Psoas muscle (tissue), 8 donors: ENCODE results near the gene PDK3. TPM values are rescaled to one million over a fixed set of nuclear protein-coding genes. Genes with fewer than 3 reads are reported as not detected.
A peak's percentile ranks its signal among the peaks of the same experiment; 100 is the strongest.

Experiments used
- ATAC-seq, 4 donors: fragments of 200-7000 bp; cut with Tn5 transposase; one replicate each; pipeline ENCODE4 v1.9.1; 2020; ENCODE audit warnings: moderate library complexity in 3 of 4, mild to moderate bottlenecking in 2 of 4
- DNase-seq, 2 donors: peaks; one replicate each; pipeline ENCODE4 v3.0.0-alpha.2; 2020
- H3K27ac ChIP-seq: fragments of 200-600 bp; one replicate; pipeline ENCODE4 v1.8.0; 2022
- H3K27me3 ChIP-seq, 3 donors: fragments of 200-600 bp in 1 of 3; one replicate each; pipeline versions ENCODE4 v1.6.1 to v1.8.0; 2013 to 2022; ENCODE audit warnings: low read length in 2 of 3, mild to moderate bottlenecking in 2 of 3, moderate library complexity in 1 of 3; ENCODE audit not compliant: insufficient read depth in 3 of 3
- H3K36me3 ChIP-seq, 2 donors: fragments of 200-600 bp in 1 of 2; one replicate each; pipeline versions ENCODE4 v1.6.1 to v1.8.0; 2013 to 2022; ENCODE audit warnings: low read depth in 1 of 2, mild to moderate bottlenecking in 1 of 2, moderate library complexity in 1 of 2; ENCODE audit not compliant: insufficient read depth in 1 of 2
- H3K4me1 ChIP-seq: fragments of 200-600 bp; one replicate; pipeline ENCODE4 v1.8.0; 2022
- H3K4me3 ChIP-seq: fragments of 200-600 bp; one replicate; pipeline ENCODE4 v1.8.0; 2022; ENCODE audit warnings: mild to moderate bottlenecking
- H3K9me3 ChIP-seq: fragments of 200-600 bp; one replicate; pipeline ENCODE4 v1.8.0; 2022
- WGBS, 3 donors: extraction: QIAGEN DNeasy Blood & Tissue Kit; methylation state at CpG; one replicate each; pipeline versions ENCODE4 v1.1.6 to v1.1.7; 2013; 5-methylcytosine and 5-hydroxymethylcytosine counted together
- intact Hi-C, 2 donors: fragments of 100-400 bp; cut with DNase I; formaldehyde crosslinking; loops; one replicate each; pipeline versions ENCODE4 v1.11.0 to v1.14.2; 2022
- polyA plus RNA-seq, 3 donors: library from polyadenylated mRNA; stranded (reverse); fragments of 200-250 nt; gene quantifications; one replicate each; pipeline ENCODE4 v1.2.3, GENCODE V29; 2013
- total RNA-seq, 4 donors: library from RNA; stranded (reverse); fragmentation: NEBNext Ultra II Directional in 2 of 4; extraction: Animal tissue kit (Norgen Biotek cat#: 25700) in 2 of 4; gene quantifications; one replicate each; pipeline versions ENCODE4 v1.2.1 to v1.2.4, GENCODE V29; 2021 to 2023
- TF ChIP-seq, protein P1 (sequence below): fragments of 200-600 bp; IDR thresholded peaks from one replicate; pipeline ENCODE4 v1.8.0; 2022; ENCODE audit warnings: antibody characterized with exemption
- donor health status: healthy with polysubstance abuse.
- donor health status: DM: no; HTN: no; CAD: no; lungs with moderate emphysema.
- donor health status: Bipolar disorder and iron deficiency.
- donor health status: healthy.
- donor health status: DM: yes; HTN: yes; CAD: no.
- donor health status: DM: no; HTN: no; CAD: no.
- donor health status: DM: no; HTN: no; CAD: no.
- donor health status: DM: yes; HTN: yes; CAD: no.

The PDK3 gene
- total and polyA plus RNA-seq, 7 donors: 0.45 to 3.2 (median 1.7) TPM

DNA sequence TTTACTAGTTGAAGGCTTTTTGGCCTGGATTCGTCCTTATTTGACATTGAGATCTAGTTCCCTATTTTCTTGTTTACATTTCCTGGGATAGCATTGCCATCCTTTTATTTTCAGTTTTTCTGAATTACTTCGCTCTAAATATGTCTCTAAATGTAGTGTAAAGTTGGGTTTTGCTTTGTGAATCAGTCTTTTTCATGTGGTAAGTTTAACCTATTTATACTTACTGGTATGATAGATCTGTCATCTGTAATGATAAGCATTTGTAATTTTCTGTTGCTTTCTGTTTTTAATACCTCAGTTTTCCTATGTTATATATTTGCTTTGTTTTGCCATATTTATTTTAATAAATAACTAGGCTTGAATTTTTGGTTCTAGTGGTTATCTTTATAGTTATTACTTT lies 6.7 kb downstream of the PDK3 start:
- no peaks in the 10 kb centered on the region for H3K36me3 ChIP-seq
- no peak overlapping the region for H3K4me3 ChIP-seq
- H3K4me1 ChIP-seq: no peaks in the 10 kb centered on the region
- intact Hi-C loops: no loop called here
- ATAC-seq: no peak
- no peak overlapping the region for H3K27ac ChIP-seq
- DNase-seq: no peak
- H3K9me3 ChIP-seq: no peaks in the 10 kb centered on the region
- WGBS, 3 donors: 58 to 94% (median 87%) methylated on average over 2 of the region's 2 CpGs
- no peaks in the 10 kb centered on the region for H3K27me3 ChIP-seq
- TF ChIP-seq, protein P1, sequence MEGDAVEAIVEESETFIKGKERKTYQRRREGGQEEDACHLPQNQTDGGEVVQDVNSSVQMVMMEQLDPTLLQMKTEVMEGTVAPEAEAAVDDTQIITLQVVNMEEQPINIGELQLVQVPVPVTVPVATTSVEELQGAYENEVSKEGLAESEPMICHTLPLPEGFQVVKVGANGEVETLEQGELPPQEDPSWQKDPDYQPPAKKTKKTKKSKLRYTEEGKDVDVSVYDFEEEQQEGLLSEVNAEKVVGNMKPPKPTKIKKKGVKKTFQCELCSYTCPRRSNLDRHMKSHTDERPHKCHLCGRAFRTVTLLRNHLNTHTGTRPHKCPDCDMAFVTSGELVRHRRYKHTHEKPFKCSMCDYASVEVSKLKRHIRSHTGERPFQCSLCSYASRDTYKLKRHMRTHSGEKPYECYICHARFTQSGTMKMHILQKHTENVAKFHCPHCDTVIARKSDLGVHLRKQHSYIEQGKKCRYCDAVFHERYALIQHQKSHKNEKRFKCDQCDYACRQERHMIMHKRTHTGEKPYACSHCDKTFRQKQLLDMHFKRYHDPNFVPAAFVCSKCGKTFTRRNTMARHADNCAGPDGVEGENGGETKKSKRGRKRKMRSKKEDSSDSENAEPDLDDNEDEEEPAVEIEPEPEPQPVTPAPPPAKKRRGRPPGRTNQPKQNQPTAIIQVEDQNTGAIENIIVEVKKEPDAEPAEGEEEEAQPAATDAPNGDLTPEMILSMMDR: no peak

DNA sequence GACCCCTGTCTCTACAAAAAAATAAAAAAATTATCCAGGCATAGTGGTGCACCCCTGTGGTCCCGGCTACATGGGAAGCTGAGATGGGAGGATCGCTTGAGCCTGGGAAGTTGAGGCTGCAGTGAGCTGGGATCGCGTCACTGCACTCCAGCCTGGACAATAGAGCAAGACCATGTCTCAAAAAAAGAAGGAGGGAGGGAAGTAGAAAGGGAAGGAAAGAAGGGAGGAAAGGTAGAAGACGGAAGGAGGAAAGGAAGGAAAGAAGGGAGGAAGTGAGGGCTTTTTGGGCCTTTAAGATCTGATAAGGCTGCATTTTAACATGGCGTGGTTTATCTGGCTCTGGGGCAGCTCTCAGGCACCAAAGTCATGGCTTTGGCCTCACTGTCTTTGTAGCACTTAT lies 10.4 kb downstream of the PDK3 start:
- ATAC-seq (no peak), DNase-seq (no peak)
- Histone ChIP-seq H3K36me3 (no peaks in the 10 kb centered on the region), H3K9me3 (no peaks in the 10 kb centered on the region), H3K4me1 (no peaks in the 10 kb centered on the region), H3K27ac (no peak overlapping the region), H3K27me3 (no peaks in the 10 kb centered on the region), H3K4me3 (no peak overlapping the region)
- 75 to 92% (median 82%) methylated on average over 6 of the region's 6 CpGs for WGBS, 3 donors
- TF ChIP-seq, protein P1: no peak
- intact Hi-C loops: no loop called here

DNA sequence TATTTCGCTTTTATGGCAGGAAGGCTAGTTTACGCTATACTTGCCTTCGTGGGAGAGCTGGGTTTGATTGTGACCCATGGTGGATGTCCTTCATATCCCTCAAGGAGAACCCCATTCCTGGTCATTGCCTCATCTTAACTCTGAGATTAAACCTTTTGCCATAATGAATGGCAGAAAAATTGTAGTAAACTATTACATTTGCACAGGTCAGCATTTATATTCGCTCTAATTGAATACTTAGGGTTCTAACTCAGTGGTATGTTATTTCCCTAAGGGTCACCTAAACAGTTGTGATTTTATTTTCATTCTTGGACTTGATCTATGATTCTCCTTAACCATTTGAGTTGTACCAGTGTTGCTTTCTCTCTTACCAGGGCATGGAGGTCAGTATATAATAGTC lies 13.4 kb downstream of the PDK3 start:
- Histone ChIP-seq H3K27me3 (no peaks in the 10 kb centered on the region), H3K36me3 (no peaks in the 10 kb centered on the region), H3K4me1 (no peaks in the 10 kb centered on the region), H3K4me3 (no peak overlapping the region), H3K27ac (no peak overlapping the region), H3K9me3 (no peaks in the 10 kb centered on the region)
- intact Hi-C loops: no loop called here
- no peak for DNase-seq
- ATAC-seq: no peak
- 91 to 100% (median 97%) methylated on average over 4 of the region's 4 CpGs for WGBS, 3 donors
- TF ChIP-seq, protein P1: no peak

DNA sequence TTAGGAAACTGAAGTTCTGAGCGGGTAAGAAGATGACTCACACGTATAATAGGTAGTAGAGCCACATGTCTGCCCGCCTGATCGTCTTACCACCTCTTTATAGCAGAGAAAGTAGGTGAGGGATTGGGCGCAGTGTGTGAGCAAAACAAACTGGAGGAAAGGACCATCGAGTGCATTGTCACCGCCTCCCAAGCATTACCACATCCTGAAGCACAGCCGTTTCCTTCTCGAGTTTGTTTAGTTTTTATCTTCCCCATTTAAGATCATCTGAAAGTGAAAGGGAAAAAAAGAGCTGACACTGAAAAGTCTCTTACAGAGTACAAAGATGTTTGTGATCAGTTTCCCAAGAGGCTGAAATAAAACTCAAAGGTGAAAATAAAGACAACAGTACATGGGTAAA lies 14.8 kb downstream of the PDK3 start:
- no peak overlapping the region for H3K4me3 ChIP-seq
- TF ChIP-seq, protein P1: no peak
- ATAC-seq (peak in 2 of 4 donors; percentile 12 to 25), DNase-seq (no peak)
- H3K27ac ChIP-seq: no peak overlapping the region
- H3K9me3 ChIP-seq: no peaks in the 10 kb centered on the region
- intact Hi-C loops: no loop called here
- WGBS, 3 donors: 65 to 83% (median 74%) methylated on average over 9 of the region's 9 CpGs
- H3K36me3 ChIP-seq: no peaks in the 10 kb centered on the region
- H3K27me3 ChIP-seq: no peaks in the 10 kb centered on the region
- no peaks in the 10 kb centered on the region for H3K4me1 ChIP-seq

DNA sequence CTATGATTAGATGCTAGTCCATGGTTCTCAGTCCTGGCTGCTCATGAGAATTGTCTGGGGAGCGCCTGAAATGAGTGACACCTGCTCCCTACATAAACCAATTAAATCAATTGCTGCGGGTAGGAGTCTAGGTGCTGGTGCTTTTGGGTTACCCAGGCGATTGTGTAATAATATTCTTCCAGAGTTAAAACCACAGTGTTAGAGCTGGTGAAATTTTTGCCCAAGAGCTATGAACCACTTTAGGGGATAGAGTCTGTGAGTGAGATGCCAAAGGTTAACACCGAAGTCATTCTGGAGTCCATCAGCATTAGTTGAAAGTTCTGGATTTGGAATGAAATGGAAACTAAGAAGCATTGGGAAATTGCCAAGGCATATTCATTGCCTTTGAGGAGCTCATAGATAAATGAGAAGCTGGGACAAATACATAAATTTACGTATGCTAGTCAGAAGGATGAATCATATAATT lies 15.3 kb downstream of the PDK3 start:
- Histone ChIP-seq H3K27ac (no peak overlapping the region), H3K9me3 (no peaks in the 10 kb centered on the region), H3K36me3 (no peaks in the 10 kb centered on the region), H3K4me1 (no peaks in the 10 kb centered on the region), H3K4me3 (no peak overlapping the region), H3K27me3 (no peaks in the 10 kb centered on the region)
- TF ChIP-seq, protein P1: no peak
- ATAC-seq: no peak
- intact Hi-C loops: no loop called here
- WGBS, 3 donors: 78 to 93% (median 79%) methylated on average over 5 of the region's 5 CpGs
- no peak for DNase-seq
